WTC11 (cell line): ENCODE data around the gene IL5RA. TPM values are rescaled to one million over a fixed set of nuclear protein-coding genes. Genes with fewer than 3 reads are reported as not detected.

ENCODE experiments used
- ATAC-seq: fragments of 200-7000 bp; cut with Tn5 transposase; 2 replicates; pipeline ENCODE4 v1.10.0; 2021; ENCODE audit warnings: mild to moderate bottlenecking, moderate library complexity
- CTCF ChIA-PET: fragments of 300-600 bp; sonication (Branson Sonifier 250); formaldehyde crosslinking; loops from one replicate; lab custom pipeline; 2021; ENCODE audit warnings: antibody characterized with exemption; lab: Charles Lee
- POLR2A ChIA-PET: fragments of 350-600 bp; sonication (Branson Sonifier 250); formaldehyde crosslinking; loops from one replicate; lab custom pipeline; 2021; ENCODE audit warnings: antibody characterized with exemption; lab: Charles Lee
- DNase-seq: peaks from one replicate; pipeline ENCODE4 v3.0.0; 2021; ENCODE audit warnings: low spot score
- H3K27ac Mint-ChIP-seq: 2 replicates; pipeline ENCODE4 v1.8.0; 2021; ENCODE audit warnings: mixed read lengths
- H3K27me3 Mint-ChIP-seq: 2 replicates; pipeline ENCODE4 v1.8.0; 2021; ENCODE audit warnings: low read depth, mild to moderate bottlenecking, moderate library complexity, mixed read lengths
- H3K36me3 Mint-ChIP-seq: 2 replicates; pipeline ENCODE4 v1.8.0; 2021; ENCODE audit warnings: mixed read lengths
- H3K4me1 Mint-ChIP-seq: 2 replicates; pipeline ENCODE4 v1.8.0; 2022; ENCODE audit warnings: mixed read lengths
- H3K4me3 Mint-ChIP-seq: 2 replicates; pipeline ENCODE4 v1.8.0; 2021; ENCODE audit warnings: mild to moderate bottlenecking, moderate library complexity, mixed read lengths
- H3K9me3 Mint-ChIP-seq: 2 replicates; pipeline ENCODE4 v1.8.0; 2021; ENCODE audit warnings: mixed read lengths
- AFF4 ChIP-seq: sonication (generic); formaldehyde crosslinking; IDR thresholded peaks from 2 replicates; pipeline ENCODE4 v1.8.1; 2023; ENCODE audit warnings: mild to moderate bottlenecking, missing genetic modification reagents, borderline replicate concordance
- ATF3 ChIP-seq: sonication (generic); formaldehyde crosslinking; conservative IDR thresholded peaks from 2 replicates; pipeline ENCODE4 v1.8.1; 2022; ENCODE audit warnings: mild to moderate bottlenecking, missing genetic modification reagents
- ATF6 ChIP-seq: sonication (generic); formaldehyde crosslinking; IDR thresholded peaks from 2 replicates; pipeline ENCODE4 v1.8.1; 2023; ENCODE audit warnings: mild to moderate bottlenecking, missing genetic modification reagents
- CBFB ChIP-seq: sonication (generic); formaldehyde crosslinking; IDR thresholded peaks from 2 replicates; pipeline ENCODE4 v1.8.1; 2022; ENCODE audit warnings: mild to moderate bottlenecking, low read depth, missing genetic modification reagents
- CDX4 ChIP-seq: fragments of 250-450 bp; sonication (Bioruptor Pico); IDR thresholded peaks from 2 replicates; pipeline ENCODE4 v1.9.0; 2021; ENCODE audit warnings: moderate library complexity, mild to moderate bottlenecking, inconsistent platforms, borderline replicate concordance
- CREM ChIP-seq: sonication (generic); formaldehyde crosslinking; IDR thresholded peaks from 2 replicates; pipeline ENCODE4 v1.8.1; 2022; ENCODE audit warnings: mild to moderate bottlenecking, missing genetic modification reagents, moderate library complexity
- E2F4 ChIP-seq: sonication (generic); formaldehyde crosslinking; IDR thresholded peaks from 2 replicates; pipeline ENCODE4 v1.8.1; 2022; ENCODE audit warnings: low read depth, mild to moderate bottlenecking, moderate library complexity, missing genetic modification reagents, borderline replicate concordance
- E2F5 ChIP-seq: sonication (generic); formaldehyde crosslinking; IDR thresholded peaks from 2 replicates; pipeline ENCODE4 v1.8.1; 2022; ENCODE audit warnings: mild to moderate bottlenecking, moderate library complexity, missing genetic modification reagents
- ELF4 ChIP-seq: sonication (generic); formaldehyde crosslinking; IDR thresholded peaks from 2 replicates; pipeline ENCODE4 v1.8.1; 2022; ENCODE audit warnings: low read depth, mild to moderate bottlenecking, moderate library complexity, missing genetic modification reagents
- HMGXB4 ChIP-seq: sonication (generic); formaldehyde crosslinking; IDR thresholded peaks from 2 replicates; pipeline ENCODE4 v1.8.1; 2023; ENCODE audit warnings: mild to moderate bottlenecking, moderate library complexity, missing genetic modification reagents
- IRF2 ChIP-seq: sonication (generic); formaldehyde crosslinking; IDR thresholded peaks from 2 replicates; pipeline ENCODE4 v1.8.0; 2022; ENCODE audit warnings: low read depth, missing genetic modification reagents, borderline replicate concordance
- JAZF1 ChIP-seq: fragments of 250-450 bp; sonication (Bioruptor Pico); IDR thresholded peaks from 2 replicates; pipeline ENCODE4 v1.9.0; 2021; ENCODE audit warnings: moderate library complexity, mild to moderate bottlenecking, inconsistent platforms
- NR1H2 ChIP-seq: sonication (generic); formaldehyde crosslinking; IDR thresholded peaks from 2 replicates; pipeline ENCODE4 v1.9.0; 2021; ENCODE audit warnings: mild to moderate bottlenecking, moderate library complexity, missing genetic modification reagents
- SOX15 ChIP-seq: fragments of 250-450 bp; sonication (Bioruptor Pico); IDR thresholded peaks from 2 replicates; pipeline ENCODE4 v1.9.0; 2021; ENCODE audit warnings: mild to moderate bottlenecking
- TCF7 ChIP-seq: sonication (generic); formaldehyde crosslinking; IDR thresholded peaks from 2 replicates; pipeline ENCODE4 v1.8.0; 2022; ENCODE audit warnings: mild to moderate bottlenecking, low read depth, missing genetic modification reagents, moderate library complexity
- ZNF281 ChIP-seq: sonication (generic); formaldehyde crosslinking; IDR thresholded peaks from 2 replicates; pipeline ENCODE4 v1.8.0; 2023; ENCODE audit warnings: mild to moderate bottlenecking, missing genetic modification reagents
- ZNF317 ChIP-seq: sonication (generic); formaldehyde crosslinking; IDR thresholded peaks from 2 replicates; pipeline ENCODE4 v1.8.1; 2023; ENCODE audit warnings: low read depth, mild to moderate bottlenecking, moderate library complexity, missing genetic modification reagents, borderline replicate concordance
- total RNA-seq: library from RNA; stranded (reverse); gene quantifications from 3 replicates; pipeline ENCODE4 v1.2.3, GENCODE V29; 2021

Gene IL5RA
- total RNA-seq, 1 experiment from 2014 or later, result not detected

GRCh38 chr3:3080309-3080708 lies 29.9 kb downstream of the IL5RA start (continued):
- TF ChIP-seq AFF4 (CRISPR knock-in tag) (no peak), E2F4 (CRISPR knock-in tag) (no peak), E2F5 (CRISPR knock-in tag) (no peak), CREM (CRISPR knock-in tag) (no peak), TCF7 (CRISPR knock-in tag) (no peak), ELF4 (CRISPR knock-in tag) (no peak), JAZF1 (no peak), SOX15 (CRISPR knock-in tag) (no peak), HMGXB4 (CRISPR knock-in tag) (no peak), ATF6 (CRISPR knock-in tag) (no peak), ZNF317 (no peak), ATF3 (CRISPR knock-in tag) (no peak), CDX4 (no peak)

- ATAC-seq, result no peak
- peaks cover 49% of the 10 kb centered on the region for H3K9me3 Mint-ChIP-seq
- peaks cover 33% of the 10 kb centered on the region for H3K36me3 Mint-ChIP-seq
- no peak overlapping the region for H3K27ac Mint-ChIP-seq
- CTCF ChIA-PET, result no interaction called here
- DNase-seq, result no peak
- H3K4me1 Mint-ChIP-seq, result no peaks in the 10 kb centered on the region
- H3K4me3 Mint-ChIP-seq, result no peak overlapping the region
- POLR2A ChIA-PET, result no interaction called here
- peaks cover 9% of the 10 kb centered on the region for H3K27me3 Mint-ChIP-seq
- TF ChIP-seq CBFB, result no peak
- TF ChIP-seq NR1H2, result no peak
- no peak for TF ChIP-seq ZNF281 (CRISPR knock-in tag)
- TF ChIP-seq ELF4 (CRISPR knock-in tag), result no peak
- TF ChIP-seq IRF2 (CRISPR knock-in tag), result no peak
- TF ChIP-seq AFF4 (CRISPR knock-in tag), result no peak
Measured at GRCh38 chr3:3074551-3075257, 35.5 kb downstream of the IL5RA start.
